Fibroblast of peridontal ligament (primary cell): ENCODE results near the gene FAM199X.
"Not testable (repeated sequence)": the region's sequence is repeated elsewhere in the genome, so short reads cannot be mapped to it uniquely, and the experiment has no call there.

ENCODE experiments used
- DNase-seq: peaks from one replicate; pipeline ENCODE4 v3.0.0-alpha.2; 2010; ENCODE audit errors: extremely low read depth

Gene FAM199X

DNA sequence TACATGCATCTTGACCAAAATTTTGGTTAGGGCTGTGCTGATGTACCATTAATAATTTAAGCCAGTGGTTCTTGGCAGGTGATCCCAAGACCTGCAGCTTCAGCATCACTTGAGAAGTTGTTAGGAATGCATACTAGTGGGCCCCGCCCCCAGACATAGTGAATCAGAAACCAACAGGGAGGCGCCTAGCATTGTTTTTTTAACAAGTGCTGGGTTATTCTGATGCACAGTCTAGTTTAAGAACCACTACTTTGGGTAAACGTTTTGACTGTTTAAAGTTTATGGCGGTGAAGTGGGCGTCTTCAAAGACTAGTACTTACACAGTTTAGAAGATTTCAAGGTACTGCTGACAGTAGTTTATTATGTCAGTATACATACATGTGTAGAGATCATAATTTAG lies 23.6 kb downstream of the FAM199X start:
- DNase-seq: no peak

DNA sequence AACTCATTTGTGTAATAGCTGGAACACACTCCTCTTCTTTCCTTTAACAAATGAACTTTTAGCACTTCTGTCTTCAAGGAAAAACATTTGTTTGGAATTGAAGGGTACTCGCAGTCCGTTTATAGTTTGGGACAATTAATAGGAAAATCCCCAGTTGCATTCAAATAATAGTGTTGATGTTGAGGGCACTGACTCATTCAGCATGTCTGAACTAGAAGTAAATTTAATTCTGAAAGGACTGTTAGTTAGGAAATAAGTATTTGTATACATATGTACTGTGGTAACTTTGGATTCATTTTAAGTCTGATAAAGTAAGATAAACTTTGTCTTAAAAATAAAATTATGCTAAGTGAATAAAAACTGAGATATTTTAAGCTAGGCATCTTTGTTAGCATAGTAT lies 27.2 kb downstream of the FAM199X start:
- DNase-seq: no peak

DNA sequence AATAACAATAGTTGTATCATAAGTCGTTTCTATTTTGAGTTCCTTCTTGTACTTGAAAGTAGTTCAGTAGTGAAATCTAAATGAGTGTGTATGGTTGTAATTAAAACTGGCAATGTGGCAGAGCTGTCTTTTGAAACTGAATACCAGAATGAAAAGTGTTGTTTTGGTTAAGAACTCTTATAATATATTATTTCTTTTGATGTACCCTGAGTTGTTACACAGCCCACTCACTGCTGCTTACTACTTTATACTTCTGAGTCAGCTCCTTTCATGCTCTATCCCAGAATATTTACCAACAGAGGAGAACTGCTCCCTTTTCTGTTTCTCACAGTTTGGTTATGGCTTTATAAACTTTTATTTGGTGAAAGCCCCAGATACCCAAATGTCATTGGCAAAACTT lies 28.8 kb downstream of the FAM199X start:
- DNase-seq: no peak

DNA sequence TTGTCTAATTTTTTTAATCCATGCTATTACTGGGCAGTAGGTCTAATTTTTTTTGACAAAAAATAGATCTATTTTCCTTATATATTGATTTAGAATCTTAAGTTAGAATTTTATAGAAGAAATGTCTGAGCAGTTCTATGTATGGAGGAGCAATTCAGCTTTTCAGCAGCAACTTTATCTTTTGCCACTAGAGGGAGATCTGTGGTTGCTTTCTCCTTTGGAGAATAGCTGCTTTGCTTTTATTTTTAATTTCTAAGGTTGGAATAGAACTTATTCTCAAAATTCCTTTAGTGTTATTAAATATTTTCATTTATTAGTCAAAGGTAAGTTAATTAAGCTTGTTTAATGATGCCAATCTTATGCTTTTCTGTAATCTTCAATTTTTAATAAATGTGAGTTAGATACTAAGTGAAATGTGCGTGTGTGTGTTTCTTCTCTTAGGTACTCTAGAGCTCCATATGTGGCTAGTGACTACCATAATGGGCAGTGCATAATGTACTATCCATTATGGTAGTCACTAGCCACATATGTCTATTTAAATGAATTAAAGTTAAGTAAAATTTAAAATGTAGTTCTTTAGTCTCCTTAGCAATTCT lies 29.3 kb downstream of the FAM199X start:
- peak; percentile 51 for DNase-seq

DNA sequence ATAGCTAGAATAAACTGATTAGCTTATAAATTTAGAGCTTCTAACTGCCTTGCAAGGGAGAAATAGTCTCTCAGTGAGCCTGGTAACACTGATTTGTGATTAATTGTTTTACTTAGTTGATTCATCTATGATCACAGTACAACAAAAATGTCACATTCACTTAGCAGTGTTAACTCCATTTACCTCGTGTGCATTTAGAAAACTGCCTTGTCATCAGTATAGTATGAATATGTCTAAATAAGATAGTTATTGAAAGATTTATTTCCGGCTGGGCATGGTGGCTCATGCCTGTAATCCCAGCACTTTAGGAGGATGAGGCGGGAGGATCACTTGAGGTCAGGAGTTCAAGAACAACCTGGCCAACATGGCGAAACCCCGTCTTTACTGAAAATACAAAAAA lies 39.3 kb downstream of the FAM199X start:
- DNase-seq: no peak

DNA sequence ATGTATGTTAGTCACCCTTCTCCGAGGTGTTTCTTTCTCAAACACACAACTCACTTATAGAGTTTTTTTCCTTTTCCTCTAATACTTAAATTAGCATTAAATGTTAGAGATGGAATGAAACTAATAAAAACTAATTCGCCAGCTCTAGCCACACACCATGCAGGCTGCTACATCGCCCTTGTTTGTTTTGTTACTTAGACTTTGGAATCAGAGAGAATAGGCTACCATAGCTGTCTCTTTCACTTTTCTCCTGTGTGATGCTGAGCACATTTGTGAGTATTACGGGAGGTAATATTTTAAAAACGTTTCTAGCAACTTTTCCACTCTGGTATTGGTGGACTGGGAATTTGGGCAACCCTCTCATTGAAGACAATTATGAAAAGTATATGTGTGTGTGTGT lies 44.9 kb downstream of the FAM199X start:
- DNase-seq: no peak

DNA sequence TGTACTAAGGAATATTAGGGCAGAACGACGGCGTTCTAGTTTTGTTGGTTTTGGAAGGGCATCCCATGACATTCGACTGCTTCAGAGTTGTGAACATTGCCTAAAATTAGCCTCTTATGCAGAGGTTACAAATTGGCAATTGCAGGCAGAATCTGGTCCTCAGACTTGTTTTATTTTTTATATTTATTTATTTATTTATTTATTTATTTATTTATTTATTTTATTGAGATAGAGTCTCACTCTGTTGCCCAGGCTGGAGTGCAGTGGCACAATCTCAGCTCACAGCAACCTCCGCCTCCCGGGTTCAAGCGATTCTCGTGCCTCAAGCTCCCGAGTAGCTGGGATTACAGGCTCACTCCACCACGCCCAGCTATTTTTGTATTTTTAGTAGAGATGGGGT lies 63.8 kb downstream of the FAM199X start:
- not testable (repeated sequence) for DNase-seq
